ENCODE results near the gene GPR132.

GPR132 gene

GRCh38 chr14:105015905-105016304 is 49.3 kb downstream of the GPR132 start:
- DNase-seq: no peak

GRCh38 chr14:105015242-105015641 is 50.0 kb downstream of the GPR132 start:
- no peak for DNase-seq

- no peak for DNase-seq
These were observed 50.6 kb downstream of the GPR132 start for GRCh38 chr14:105014631-105015030.

DNA sequence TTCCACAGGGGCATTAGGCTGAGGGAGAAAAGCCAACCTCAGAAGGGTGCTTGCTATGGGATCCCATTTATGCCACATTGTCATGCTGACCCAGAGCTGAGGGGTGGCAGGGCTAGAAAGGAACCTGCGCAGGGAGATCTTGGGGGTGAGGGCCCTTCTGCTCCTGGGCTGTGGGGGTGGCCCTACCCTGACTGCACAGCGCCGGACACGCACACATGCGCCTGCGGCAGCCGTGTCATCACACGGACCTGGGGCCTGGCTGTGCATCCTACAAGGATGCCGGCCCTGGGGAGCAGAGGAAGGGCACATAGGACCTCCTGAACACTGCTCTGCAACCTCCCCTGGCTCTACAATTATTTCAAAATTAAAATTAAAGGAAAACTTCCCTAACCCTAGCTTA is 51.2 kb downstream of the GPR132 start:
- DNase-seq: no peak

DNA sequence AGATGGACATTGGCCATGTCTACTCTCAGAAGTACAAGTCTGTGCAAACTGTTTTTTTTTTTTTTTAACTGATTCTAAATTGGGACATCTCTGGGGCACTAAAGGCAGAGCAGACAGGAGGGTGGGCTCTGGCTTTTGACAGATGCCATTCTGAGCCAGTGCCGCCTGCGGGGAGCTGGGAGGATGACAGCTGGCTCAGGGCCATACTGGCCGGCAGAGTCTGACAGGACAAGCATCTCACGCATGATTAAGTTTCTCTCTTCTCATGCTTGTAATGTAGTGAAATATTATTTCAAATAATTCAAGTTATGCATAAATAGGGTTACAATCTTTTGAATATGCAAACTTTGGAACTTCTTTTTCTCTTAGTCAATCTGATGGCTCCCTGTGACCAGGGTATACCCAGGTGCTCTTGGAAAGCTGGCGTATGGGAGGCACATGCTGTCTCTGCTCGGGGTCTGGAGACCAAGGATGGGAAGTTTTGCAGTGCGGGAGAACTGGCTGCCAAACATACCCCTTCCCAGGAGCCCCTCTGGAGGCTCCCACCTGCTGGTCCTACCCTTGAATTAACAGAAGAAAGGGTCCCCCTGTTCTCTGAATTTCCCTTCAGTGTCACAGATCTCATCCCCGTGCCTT is 52.0 kb downstream of the GPR132 start:
- DNase-seq: no peak

GRCh38 chr14:105012171-105012985 is 52.9 kb downstream of the GPR132 start:
- no peak for DNase-seq

- no peak for DNase-seq
These were observed 53.8 kb downstream of the GPR132 start for GRCh38 chr14:105011312-105011990.

- no peak for DNase-seq
These were observed 54.3 kb downstream of the GPR132 start for GRCh38 chr14:105010891-105011291.

GRCh38 chr14:105010106-105010505 is 55.1 kb downstream of the GPR132 start:
- no peak for DNase-seq

- DNase-seq: no peak
These were observed 57.5 kb downstream of the GPR132 start for GRCh38 chr14:105007593-105008264.

- DNase-seq: no peak
These were observed 58.2 kb downstream of the GPR132 start for GRCh38 chr14:105006831-105007592.

DNA sequence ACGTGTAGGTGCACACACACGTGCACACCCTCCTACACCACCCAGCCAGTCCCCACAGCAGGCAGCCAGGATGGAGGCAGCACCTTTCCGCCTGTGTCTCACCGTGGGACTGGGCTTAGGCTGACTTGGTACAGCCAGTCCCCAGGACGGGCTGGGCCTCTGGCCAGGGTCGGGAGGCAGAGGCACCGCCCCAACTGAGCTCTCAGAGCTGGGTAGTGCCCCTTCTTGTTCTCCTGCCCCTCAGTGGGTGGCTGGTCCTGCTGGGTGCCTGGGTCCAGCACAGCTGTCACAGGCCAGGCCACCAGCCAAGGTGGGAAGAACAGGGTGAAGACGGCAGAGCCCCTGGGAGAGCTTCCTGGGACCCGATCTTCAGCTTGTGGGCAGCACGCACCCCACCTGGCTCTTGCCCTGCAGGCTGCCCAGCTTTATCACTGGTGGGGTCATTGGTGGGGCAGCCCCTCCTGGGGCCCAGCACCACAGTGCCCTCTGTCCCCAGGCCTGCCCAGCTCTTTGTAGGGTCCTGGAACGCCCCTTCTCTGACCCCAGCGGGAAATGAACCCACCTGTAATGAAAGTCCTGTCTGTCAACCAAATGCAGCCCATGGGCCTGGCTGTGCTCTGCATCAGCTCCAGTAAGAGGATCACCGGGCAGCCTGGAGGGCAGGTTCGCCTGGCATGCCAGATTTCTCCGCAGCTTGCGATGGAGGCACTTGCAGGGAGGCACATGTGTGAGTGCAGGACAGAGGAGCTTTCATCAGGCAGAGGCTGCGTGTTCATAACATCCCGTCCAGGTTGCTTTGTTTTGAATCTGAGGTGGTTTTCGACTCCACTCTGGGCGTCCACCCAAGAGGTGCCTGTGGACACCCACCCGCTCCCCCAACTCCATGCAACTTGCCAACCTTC is 59.0 kb downstream of the GPR132 start:
- DNase-seq: no peak

- no peak for DNase-seq
These were observed 59.8 kb downstream of the GPR132 start for GRCh38 chr14:105005329-105005928.
